OCI-LY7 (cell line): ENCODE data around the gene SMARCA2.

Experiments used
- CTCF ChIP-seq: fragments of 200-600 bp; sonication (generic); conservative IDR thresholded peaks from 2 replicates; pipeline ENCODE4 v1.5.1; 2014; ENCODE audit warnings: mild to moderate bottlenecking, antibody characterized with exemption, low read length, moderate library complexity, mixed read lengths
- EZH2phosphoT487 ChIP-seq: fragments of 200-600 bp; sonication (generic); IDR thresholded peaks from 2 replicates; pipeline ENCODE4 v1.6.1; 2018; ENCODE audit warnings: low read depth, borderline replicate concordance, mild to moderate bottlenecking, mixed run types, antibody characterized with exemption, low read length, moderate library complexity, mixed read lengths

GRCh38 chr9:2040828-2041227 is 25.7 kb downstream of the SMARCA2 start:
- TF ChIP-seq CTCF (no peak), EZH2phosphoT487 (no peak)
